ENCODE results near the gene ZCCHC7.

ZCCHC7 gene

DNA sequence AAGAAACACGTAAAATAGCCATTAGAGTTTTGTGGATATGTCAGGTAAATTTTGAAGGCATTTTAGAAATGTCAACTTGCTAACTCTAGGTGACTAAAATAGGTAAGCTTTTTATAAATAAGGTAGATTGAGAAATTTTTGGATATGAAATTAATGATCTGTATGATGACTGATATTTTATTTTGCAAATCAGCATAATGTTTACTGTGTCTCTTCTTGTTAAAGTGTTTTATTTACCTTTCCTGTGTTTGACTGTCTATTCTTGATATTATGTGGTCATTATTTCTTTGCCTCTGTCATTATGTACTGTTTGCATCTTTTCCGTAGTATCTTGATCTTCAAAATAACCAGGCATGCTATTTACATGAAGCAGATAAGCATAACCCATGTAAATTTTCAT is 58.4 kb downstream of the ZCCHC7 start:
- TF ChIP-seq, protein P1, sequence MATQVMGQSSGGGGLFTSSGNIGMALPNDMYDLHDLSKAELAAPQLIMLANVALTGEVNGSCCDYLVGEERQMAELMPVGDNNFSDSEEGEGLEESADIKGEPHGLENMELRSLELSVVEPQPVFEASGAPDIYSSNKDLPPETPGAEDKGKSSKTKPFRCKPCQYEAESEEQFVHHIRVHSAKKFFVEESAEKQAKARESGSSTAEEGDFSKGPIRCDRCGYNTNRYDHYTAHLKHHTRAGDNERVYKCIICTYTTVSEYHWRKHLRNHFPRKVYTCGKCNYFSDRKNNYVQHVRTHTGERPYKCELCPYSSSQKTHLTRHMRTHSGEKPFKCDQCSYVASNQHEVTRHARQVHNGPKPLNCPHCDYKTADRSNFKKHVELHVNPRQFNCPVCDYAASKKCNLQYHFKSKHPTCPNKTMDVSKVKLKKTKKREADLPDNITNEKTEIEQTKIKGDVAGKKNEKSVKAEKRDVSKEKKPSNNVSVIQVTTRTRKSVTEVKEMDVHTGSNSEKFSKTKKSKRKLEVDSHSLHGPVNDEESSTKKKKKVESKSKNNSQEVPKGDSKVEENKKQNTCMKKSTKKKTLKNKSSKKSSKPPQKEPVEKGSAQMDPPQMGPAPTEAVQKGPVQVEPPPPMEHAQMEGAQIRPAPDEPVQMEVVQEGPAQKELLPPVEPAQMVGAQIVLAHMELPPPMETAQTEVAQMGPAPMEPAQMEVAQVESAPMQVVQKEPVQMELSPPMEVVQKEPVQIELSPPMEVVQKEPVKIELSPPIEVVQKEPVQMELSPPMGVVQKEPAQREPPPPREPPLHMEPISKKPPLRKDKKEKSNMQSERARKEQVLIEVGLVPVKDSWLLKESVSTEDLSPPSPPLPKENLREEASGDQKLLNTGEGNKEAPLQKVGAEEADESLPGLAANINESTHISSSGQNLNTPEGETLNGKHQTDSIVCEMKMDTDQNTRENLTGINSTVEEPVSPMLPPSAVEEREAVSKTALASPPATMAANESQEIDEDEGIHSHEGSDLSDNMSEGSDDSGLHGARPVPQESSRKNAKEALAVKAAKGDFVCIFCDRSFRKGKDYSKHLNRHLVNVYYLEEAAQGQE (IDR thresholded peaks at IDR 0.05; ENCODE audit: insufficient read depth in 1 of 2, low read depth in 2 of 2, low read length in 2 of 2), result no peak
- TF ChIP-seq SIN3A (IDR thresholded peaks at IDR 0.05; ENCODE audit: borderline replicate concordance, insufficient read depth, low read length), result no peak
- TF ChIP-seq POLR2AphosphoS5 (IDR thresholded peaks at IDR 0.05; ENCODE audit: low read depth, low read length), result no peak
- TF ChIP-seq FOXP2 (optimal IDR thresholded peaks at IDR 0.05; ENCODE audit: borderline replicate concordance, extremely low read depth, extremely low read length, insufficient read depth), result no peak
- TF ChIP-seq TAF1 (IDR thresholded peaks at IDR 0.05; ENCODE audit: borderline replicate concordance, insufficient read depth, low read length), result no peak

- TF ChIP-seq POLR2AphosphoS5 (IDR thresholded peaks at IDR 0.05; ENCODE audit: low read depth, low read length) (no peak), FOXP2 (optimal IDR thresholded peaks at IDR 0.05; ENCODE audit: borderline replicate concordance, extremely low read depth, extremely low read length, insufficient read depth) (no peak), SIN3A (IDR thresholded peaks at IDR 0.05; ENCODE audit: borderline replicate concordance, insufficient read depth, low read length) (no peak), TAF1 (IDR thresholded peaks at IDR 0.05; ENCODE audit: borderline replicate concordance, insufficient read depth, low read length) (no peak)
- TF ChIP-seq, protein P1 (IDR thresholded peaks at IDR 0.05; ENCODE audit: insufficient read depth in 1 of 2, low read depth in 2 of 2, low read length in 2 of 2), result no peak
Measured at GRCh38 chr9:37179576-37179975, 59.2 kb downstream of the ZCCHC7 start.

DNA sequence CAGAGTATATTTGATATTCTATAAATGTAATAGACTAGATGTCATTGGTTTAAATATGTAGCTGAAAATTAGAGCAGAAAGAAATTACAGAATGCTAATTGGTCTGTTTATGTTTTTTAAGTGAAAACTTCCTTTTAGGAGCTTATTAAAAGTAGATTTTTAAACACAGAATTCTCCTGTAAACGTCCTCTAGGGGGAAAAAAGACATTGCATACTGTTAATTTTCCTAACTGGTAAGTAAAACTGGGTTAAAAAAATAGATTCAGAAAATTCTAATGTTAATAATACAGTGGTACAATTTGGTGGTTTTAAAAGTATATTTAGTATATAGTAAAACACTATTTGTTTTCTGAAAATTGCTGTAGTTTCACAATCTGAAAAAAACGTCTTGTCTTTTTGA is 59.8 kb downstream of the ZCCHC7 start:
- no peak for TF ChIP-seq SIN3A (IDR thresholded peaks at IDR 0.05; ENCODE audit: borderline replicate concordance, insufficient read depth, low read length)
- no peak for TF ChIP-seq FOXP2 (optimal IDR thresholded peaks at IDR 0.05; ENCODE audit: borderline replicate concordance, extremely low read depth, extremely low read length, insufficient read depth)
- TF ChIP-seq POLR2AphosphoS5 (IDR thresholded peaks at IDR 0.05; ENCODE audit: low read depth, low read length), result no peak
- TF ChIP-seq, protein P1 (IDR thresholded peaks at IDR 0.05; ENCODE audit: insufficient read depth in 1 of 2, low read depth in 2 of 2, low read length in 2 of 2), result no peak
- no peak for TF ChIP-seq TAF1 (IDR thresholded peaks at IDR 0.05; ENCODE audit: borderline replicate concordance, insufficient read depth, low read length)

- no peak for TF ChIP-seq FOXP2 (optimal IDR thresholded peaks at IDR 0.05; ENCODE audit: borderline replicate concordance, extremely low read depth, extremely low read length, insufficient read depth)
- no peak for TF ChIP-seq TAF1 (IDR thresholded peaks at IDR 0.05; ENCODE audit: borderline replicate concordance, insufficient read depth, low read length)
- TF ChIP-seq SIN3A (IDR thresholded peaks at IDR 0.05; ENCODE audit: borderline replicate concordance, insufficient read depth, low read length), result no peak
- no peak for TF ChIP-seq POLR2AphosphoS5 (IDR thresholded peaks at IDR 0.05; ENCODE audit: low read depth, low read length)
- TF ChIP-seq, protein P1 (IDR thresholded peaks at IDR 0.05; ENCODE audit: insufficient read depth in 1 of 2, low read depth in 2 of 2, low read length in 2 of 2), result no peak
Measured at GRCh38 chr9:37182718-37183117, 62.3 kb downstream of the ZCCHC7 start.

Measured in PFSK-1 (cell line).